ENCODE results near the gene OLFML2B. TPM values are rescaled to one million over a fixed set of nuclear protein-coding genes. Genes with fewer than 3 reads are reported as not detected.

OLFML2B gene
- total RNA-seq = 1.8 TPM

GRCh38 chr1:162023547-162024501 is at the start of gene OLFML2B:
TSS of gene OLFML2B (minus strand) at chr1:162023869. CDS start at chr1:162023430, 439 bp downstream.

GRCh38 chr1:162069334-162070093 is 45.8 kb upstream of the OLFML2B start, which contains the start of gene NOS1AP:
TSS of gene NOS1AP (plus strand) at chr1:162069691. CDS start at chr1:162070178, 487 bp downstream.

Other genes starting within 250 kb of the OLFML2B start
- 7.6 TPM for gene NOS1AP, start 45.8 kb upstream of the OLFML2B start, total RNA-seq